Activated CD4-positive, alpha-beta T cell treated with anti-CD3 and anti-CD28 coated beads for 36 hours (primary cell): Measurements from ENCODE around the gene COL12A1. TPM values are rescaled to one million over a fixed set of nuclear protein-coding genes. Genes with fewer than 3 reads are reported as not detected.

Source experiments
- ATAC-seq: fragments of 200-7000 bp; cut with Tn5 transposase; one replicate; pipeline ENCODE4 v1.10.0; 2021; ENCODE audit warnings: mild to moderate bottlenecking, moderate library complexity
- CTCF ChIA-PET: fragments of 350-600 bp; sonication (Branson Sonifier 250); formaldehyde crosslinking; loops from one replicate; lab custom pipeline; 2021; ENCODE audit warnings: antibody characterized with exemption; lab: Charles Lee
- POLR2A ChIA-PET: fragments of 350-600 bp; sonication (Branson Sonifier 250); formaldehyde crosslinking; loops from one replicate; lab custom pipeline; 2021; ENCODE audit warnings: antibody characterized with exemption, inconsistent platforms; lab: Charles Lee
- DNase-seq: peaks from one replicate; pipeline ENCODE4 v3.0.0-alpha.2; 2020
- H3K27ac Mint-ChIP-seq: one replicate; pipeline ENCODE4 v1.8.0; 2021; ENCODE audit warnings: mixed read lengths
- H3K27me3 Mint-ChIP-seq: one replicate; pipeline ENCODE4 v1.8.0; 2021; ENCODE audit warnings: mixed read lengths
- H3K36me3 Mint-ChIP-seq: one replicate; pipeline ENCODE4 v1.8.0; 2021; ENCODE audit warnings: low read depth, mixed read lengths
- H3K4me1 Mint-ChIP-seq: one replicate; pipeline ENCODE4 v1.8.0; 2021; ENCODE audit warnings: mixed read lengths
- H3K4me3 Mint-ChIP-seq: one replicate; pipeline ENCODE4 v1.8.0; 2021; ENCODE audit warnings: mild to moderate bottlenecking, moderate library complexity, mixed read lengths
- H3K9me3 Mint-ChIP-seq: one replicate; pipeline ENCODE4 v1.8.0; 2021; ENCODE audit warnings: low read depth, mixed read lengths
- intact Hi-C, 2 experiments: fragments of 100-400 bp; cut with DNase I in 1 of 2; cut with micrococcal nuclease in 1 of 2; formaldehyde crosslinking; loops; one replicate each; pipeline versions ENCODE4 v1.14.2 to v1.15.1; 2022 to 2024; cut with DNase I, micrococcal nuclease
- total RNA-seq, 2 experiments: library from RNA; stranded (reverse); gene quantifications; one replicate each; pipeline ENCODE4 v1.2.3, GENCODE V29; 2021

COL12A1 gene
- total RNA-seq, 2 experiments from 2014 or later, result 0.02 TPM

DNA sequence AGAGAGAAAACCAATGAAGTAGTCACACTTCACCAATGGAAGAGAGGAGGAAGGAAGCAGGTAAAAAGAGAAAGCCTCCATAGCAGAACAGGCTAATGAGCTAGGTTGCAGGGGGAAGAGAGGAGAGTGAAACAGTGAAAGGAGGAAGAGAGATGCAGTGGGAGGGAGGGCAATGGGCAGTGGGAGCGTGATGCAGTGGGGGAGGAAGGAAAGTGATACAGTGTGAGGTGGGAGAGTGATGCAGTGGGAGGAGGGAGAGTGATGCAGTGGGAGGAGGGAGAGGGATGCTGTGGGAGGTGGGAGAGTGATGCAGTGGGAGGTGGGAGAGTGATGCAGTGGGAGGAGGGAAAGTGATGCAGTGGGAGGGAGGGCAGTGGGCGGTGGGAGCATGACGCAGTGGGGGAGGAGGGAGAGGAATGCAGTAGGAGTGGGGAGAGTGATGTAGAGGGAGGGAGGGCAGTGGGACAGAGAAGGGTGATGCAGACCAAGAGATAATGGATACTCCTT lies 29.7 kb downstream of the COL12A1 start:
- ChIA-PET POLR2A (no interaction called here), CTCF (interaction anchor here (0.8 kb wide), 1 partner anchor 33 kb away, joined by 3 read pairs; no protein-coding TSS in a partner anchor)
- H3K36me3 Mint-ChIP-seq, result no peaks in the 10 kb centered on the region
- no peak for ATAC-seq
- H3K27me3 Mint-ChIP-seq, result peaks cover 18% of the 10 kb centered on the region
- no peaks in the 10 kb centered on the region for H3K9me3 Mint-ChIP-seq
- no peak for DNase-seq
- no peak overlapping the region for H3K27ac Mint-ChIP-seq
- H3K4me1 Mint-ChIP-seq, result no peaks in the 10 kb centered on the region
- no peak overlapping the region for H3K4me3 Mint-ChIP-seq
- intact Hi-C loops, result no loop called here

DNA sequence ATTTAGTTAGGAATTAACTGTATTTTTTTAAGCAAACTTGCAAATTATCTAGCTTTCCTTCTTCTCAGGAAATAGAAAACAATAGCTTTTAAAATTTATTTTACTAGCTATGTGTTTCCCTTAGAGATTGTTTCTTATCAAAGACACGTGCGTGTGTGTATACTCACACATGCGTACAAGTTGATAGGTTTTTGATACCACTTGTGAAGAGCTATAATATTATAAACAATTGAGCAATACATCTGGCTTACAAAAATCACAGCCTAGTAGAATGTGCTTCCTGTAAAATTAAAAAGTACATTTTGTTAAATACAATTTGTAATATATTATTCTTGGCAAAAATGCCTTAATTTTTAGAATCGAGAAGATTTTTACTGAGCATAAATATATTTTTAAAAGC lies 33.9 kb downstream of the COL12A1 start:
- no peak for DNase-seq
- no peaks in the 10 kb centered on the region for H3K4me1 Mint-ChIP-seq
- POLR2A ChIA-PET, result no interaction called here
- H3K9me3 Mint-ChIP-seq, result no peaks in the 10 kb centered on the region
- peaks cover 13% of the 10 kb centered on the region for H3K27me3 Mint-ChIP-seq
- CTCF ChIA-PET, result no interaction called here
- H3K4me3 Mint-ChIP-seq, result no peak overlapping the region
- intact Hi-C loops, result no loop called here
- no peak overlapping the region for H3K27ac Mint-ChIP-seq
- no peaks in the 10 kb centered on the region for H3K36me3 Mint-ChIP-seq
- no peak for ATAC-seq

DNA sequence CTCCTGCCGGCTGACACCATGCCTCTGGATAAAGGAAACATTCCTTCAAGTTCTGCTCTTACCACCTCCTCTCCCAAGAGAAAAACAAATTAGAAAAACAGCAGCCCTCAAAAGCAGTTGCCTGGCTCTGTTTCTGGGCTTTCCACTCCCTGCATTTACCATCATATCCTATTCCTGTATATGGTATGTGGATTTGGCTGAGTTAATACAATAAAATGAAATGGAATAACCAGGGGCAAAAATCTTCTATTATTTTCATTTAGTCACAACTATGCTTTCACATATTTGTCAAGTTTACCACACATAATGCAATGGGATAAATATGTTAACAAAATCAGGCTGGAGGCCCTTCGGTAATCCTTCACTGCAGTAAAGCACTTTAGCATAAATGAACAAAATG lies 34.3 kb downstream of the COL12A1 start:
- ChIA-PET CTCF (no interaction called here), POLR2A (no interaction called here)
- H3K36me3 Mint-ChIP-seq, result no peaks in the 10 kb centered on the region
- no peak overlapping the region for H3K4me3 Mint-ChIP-seq
- H3K27me3 Mint-ChIP-seq, result peaks cover 13% of the 10 kb centered on the region
- DNase-seq (no peak), ATAC-seq (no peak)
- intact Hi-C loops, result no loop called here
- no peaks in the 10 kb centered on the region for H3K9me3 Mint-ChIP-seq
- no peaks in the 10 kb centered on the region for H3K4me1 Mint-ChIP-seq
- no peak overlapping the region for H3K27ac Mint-ChIP-seq

GRCh38 chr6:75170691-75171560 lies 34.9 kb downstream of the COL12A1 start:
- H3K4me1 Mint-ChIP-seq, result no peaks in the 10 kb centered on the region
- H3K36me3 Mint-ChIP-seq, result no peaks in the 10 kb centered on the region
- ATAC-seq (no peak), DNase-seq (no peak)
- H3K27me3 Mint-ChIP-seq, result peaks cover 8% of the 10 kb centered on the region
- H3K4me3 Mint-ChIP-seq, result no peak overlapping the region
- POLR2A ChIA-PET, result no interaction called here
- H3K9me3 Mint-ChIP-seq, result no peaks in the 10 kb centered on the region
- no peak overlapping the region for H3K27ac Mint-ChIP-seq
- CTCF ChIA-PET, result no interaction called here
- intact Hi-C loops, result no loop called here

- ChIA-PET CTCF (no interaction called here), POLR2A (interaction anchor here (0.7 kb wide), 1 partner anchor 57 kb away, joined by 5 read pairs; no protein-coding TSS in a partner anchor)
- Mint-ChIP-seq H3K27me3 (peaks cover 6% of the 10 kb centered on the region), H3K36me3 (no peaks in the 10 kb centered on the region), H3K4me3 (no peak overlapping the region), H3K4me1 (no peaks in the 10 kb centered on the region), H3K9me3 (no peaks in the 10 kb centered on the region), H3K27ac (no peak overlapping the region)
- intact Hi-C loops, result no loop called here
- DNase-seq (no peak), ATAC-seq (no peak)
These were observed 35.9 kb downstream of the COL12A1 start for GRCh38 chr6:75169689-75170586.

DNA sequence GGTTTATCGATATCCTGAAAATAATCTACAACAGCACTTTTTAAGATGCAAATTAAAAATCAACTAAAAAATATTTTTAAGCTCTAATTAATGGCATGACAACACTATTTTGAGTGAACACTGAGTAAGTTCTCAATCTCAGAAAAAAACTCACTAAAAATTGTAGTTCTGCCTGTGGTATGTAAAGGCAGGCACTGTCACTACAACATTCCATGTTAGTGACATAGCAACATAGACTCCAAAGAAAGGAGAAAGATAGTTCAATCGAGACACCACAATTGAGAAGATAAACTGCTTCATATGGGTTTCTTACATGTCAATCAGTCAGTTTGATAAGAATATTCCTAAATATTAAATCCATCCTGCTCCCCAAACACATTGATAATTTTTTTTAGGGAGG lies 38.0 kb downstream of the COL12A1 start:
- no peak for DNase-seq
- Mint-ChIP-seq H3K27me3 (peaks cover 7% of the 10 kb centered on the region), H3K27ac (no peak overlapping the region), H3K4me1 (no peaks in the 10 kb centered on the region), H3K9me3 (no peaks in the 10 kb centered on the region), H3K36me3 (no peaks in the 10 kb centered on the region), H3K4me3 (no peak overlapping the region)
- CTCF ChIA-PET, result no interaction called here
- POLR2A ChIA-PET, result no interaction called here
- no peak for ATAC-seq
- intact Hi-C loops, result no loop called here

- intact Hi-C loops, result no loop called here
- no peaks in the 10 kb centered on the region for H3K4me1 Mint-ChIP-seq
- peaks cover 7% of the 10 kb centered on the region for H3K27me3 Mint-ChIP-seq
- ATAC-seq (no peak), DNase-seq (no peak)
- POLR2A ChIA-PET, result no interaction called here
- H3K9me3 Mint-ChIP-seq, result no peaks in the 10 kb centered on the region
- no peak overlapping the region for H3K27ac Mint-ChIP-seq
- no peaks in the 10 kb centered on the region for H3K36me3 Mint-ChIP-seq
- CTCF ChIA-PET, result no interaction called here
- H3K4me3 Mint-ChIP-seq, result no peak overlapping the region
These were observed 38.5 kb downstream of the COL12A1 start for GRCh38 chr6:75167325-75167724.

- Mint-ChIP-seq H3K4me3 (no peak overlapping the region), H3K27me3 (peaks cover 7% of the 10 kb centered on the region), H3K9me3 (no peaks in the 10 kb centered on the region), H3K4me1 (no peaks in the 10 kb centered on the region), H3K36me3 (no peaks in the 10 kb centered on the region), H3K27ac (no peak overlapping the region)
- ChIA-PET POLR2A (no interaction called here), CTCF (no interaction called here)
- intact Hi-C loops, result no loop called here
- no peak for DNase-seq
- ATAC-seq, result no peak
These were observed 39.1 kb downstream of the COL12A1 start for GRCh38 chr6:75166773-75167172.

DNA sequence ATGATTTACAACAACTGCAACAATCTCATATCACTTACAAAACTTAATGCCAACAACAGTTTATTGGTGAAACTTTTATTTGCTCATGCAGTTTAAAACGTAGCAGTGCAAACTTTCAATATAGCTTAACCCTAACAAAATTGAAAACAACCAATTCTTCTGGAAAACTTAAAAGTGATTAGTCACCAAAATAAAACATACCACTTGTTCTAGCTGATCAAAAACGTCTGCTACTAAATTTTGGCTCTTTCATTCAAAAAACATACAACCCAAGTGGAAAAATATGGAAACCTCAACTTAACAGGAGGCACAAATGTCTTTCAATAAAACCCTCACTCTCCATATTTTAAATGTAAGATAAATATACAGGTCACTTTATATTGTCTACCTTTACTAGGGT lies 39.6 kb downstream of the COL12A1 start:
- H3K4me1 Mint-ChIP-seq, result no peaks in the 10 kb centered on the region

DNA sequence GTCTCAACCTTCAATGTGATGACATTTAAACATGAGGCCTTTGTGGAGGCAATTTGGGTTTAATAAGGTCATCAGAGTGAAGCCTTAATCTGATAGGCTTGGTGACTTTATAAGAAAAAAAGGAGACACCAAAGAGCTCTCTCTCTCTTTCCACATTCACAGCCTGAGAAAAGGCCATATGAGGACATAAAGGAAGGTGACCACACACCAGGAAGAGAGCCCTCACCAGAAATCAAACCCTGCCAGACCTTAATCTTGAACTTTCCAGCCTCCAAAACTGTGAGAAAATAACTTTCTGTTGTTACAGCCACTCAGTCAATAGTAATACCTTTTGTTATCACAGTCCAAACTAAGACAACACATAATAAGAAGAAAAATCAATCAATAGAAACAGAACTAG lies 47.7 kb downstream of the COL12A1 start:
- ATAC-seq, result no peak
- POLR2A ChIA-PET, result no interaction called here
- Mint-ChIP-seq H3K9me3 (no peaks in the 10 kb centered on the region), H3K27ac (no peak overlapping the region), H3K4me1 (no peaks in the 10 kb centered on the region), H3K4me3 (no peak overlapping the region), H3K36me3 (no peaks in the 10 kb centered on the region), H3K27me3 (peaks cover 7% of the 10 kb centered on the region)
- CTCF ChIA-PET, result no interaction called here
- no peak for DNase-seq
- intact Hi-C loops, result no loop called here

More for the DNA sequence above, 39.6 kb downstream of the COL12A1 start:
- no peak for ATAC-seq
- Mint-ChIP-seq H3K27ac (no peak overlapping the region), H3K36me3 (no peaks in the 10 kb centered on the region), H3K27me3 (peaks cover 7% of the 10 kb centered on the region), H3K4me3 (no peak overlapping the region), H3K9me3 (no peaks in the 10 kb centered on the region)
- intact Hi-C loops, result no loop called here
- CTCF ChIA-PET, result no interaction called here
- no peak for DNase-seq
- POLR2A ChIA-PET, result no interaction called here

DNA sequence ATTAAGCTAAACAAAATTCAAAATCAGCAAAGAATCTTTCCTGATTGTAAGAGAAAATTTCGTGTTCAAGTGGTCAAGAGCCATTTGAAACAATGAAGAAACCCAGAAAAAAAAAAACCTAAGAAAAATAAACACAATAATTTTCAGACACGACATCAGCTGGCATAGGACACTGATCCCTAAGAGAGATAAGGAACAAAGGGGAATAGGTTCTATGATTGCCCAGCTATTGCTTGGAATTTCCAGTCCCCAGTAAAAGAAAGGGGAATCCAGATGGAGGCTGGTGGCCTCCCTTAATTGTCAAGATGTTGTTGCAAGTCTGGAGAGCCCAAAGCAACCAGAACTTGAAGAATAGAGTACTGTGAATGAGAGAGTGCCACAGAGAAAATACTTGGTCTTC lies 48.5 kb downstream of the COL12A1 start:
- ChIA-PET CTCF (interaction anchor here (0.5 to 1.1 kb wide), 2 partner anchors 47 to 1244 kb away, joined by 3 to 4 read pairs; no protein-coding TSS in a partner anchor), POLR2A (no interaction called here)

More for the DNA sequence above, 48.5 kb downstream of the COL12A1 start:
- intact Hi-C loops, result no loop called here
- DNase-seq (no peak), ATAC-seq (no peak)
- H3K9me3 Mint-ChIP-seq, result no peaks in the 10 kb centered on the region
- peaks cover 11% of the 10 kb centered on the region for H3K27me3 Mint-ChIP-seq
- H3K36me3 Mint-ChIP-seq, result no peaks in the 10 kb centered on the region
- H3K27ac Mint-ChIP-seq, result no peak overlapping the region
- H3K4me1 Mint-ChIP-seq, result no peaks in the 10 kb centered on the region
- H3K4me3 Mint-ChIP-seq, result no peak overlapping the region
